ENCODE results near the gene MYO3B.

DNA sequence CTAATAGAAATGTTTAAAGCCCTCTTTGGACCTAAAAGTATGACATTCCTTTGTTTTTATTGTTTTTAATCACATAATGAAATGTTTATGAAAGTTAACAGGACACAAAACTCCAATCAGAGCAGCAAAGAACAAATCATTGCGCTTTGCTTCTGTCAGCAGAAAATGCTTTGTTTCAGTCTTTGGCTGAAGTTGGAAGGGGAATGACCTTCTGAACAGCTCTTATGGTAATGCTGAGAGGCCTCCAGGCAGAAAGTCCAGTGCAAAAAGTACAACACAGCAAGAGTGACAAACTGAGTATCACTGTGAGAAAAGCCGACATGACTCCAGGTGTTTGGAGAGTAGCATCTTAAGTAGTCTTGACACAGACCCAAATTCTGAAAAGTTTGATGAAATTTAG is 389.5 kb downstream of the MYO3B start:
- TF ChIP-seq EZH2 (IDR thresholded peaks at IDR 0.05; ENCODE audit: low read length) (no peak), CTCF (optimal IDR thresholded peaks at IDR 0.05 in 1 of 3, IDR thresholded peaks at IDR 0.05 in 1 of 3, conservative IDR thresholded peaks at IDR 0.05 in 1 of 3; ENCODE audit: extremely low read depth in 1 of 3, insufficient read depth in 2 of 3, low read length in 3 of 3) (no peak)
